SK-N-SH treated with all-trans-retinoic acid at 6 μM for 48 hours (cell line): ENCODE results near the gene STMND1.

Experiments
- ATAC-seq: fragments of 200-7000 bp; cut with Tn5 transposase; 3 replicates; pipeline ENCODE4 v1.9.1; 2020; ENCODE audit warnings: mild to moderate bottlenecking, moderate library complexity
- ARNTL ChIP-seq: fragments of 450-650 bp; formaldehyde crosslinking; IDR thresholded peaks from 2 replicates; pipeline ENCODE4 v1.5.0; 2020; ENCODE audit warnings: low read depth, mild to moderate bottlenecking, moderate library complexity, borderline replicate concordance
- BACH2 ChIP-seq: fragments of 250-450 bp; sonication (Bioruptor Pico); IDR thresholded peaks from 2 replicates; pipeline ENCODE4 v1.9.0; 2021; ENCODE audit warnings: mild to moderate bottlenecking, borderline replicate concordance
- CSDC2 ChIP-seq: fragments of 250-450 bp; sonication (Bioruptor Pico); IDR thresholded peaks from 2 replicates; pipeline ENCODE4 v1.5.0; 2020; ENCODE audit warnings: mild to moderate bottlenecking, moderate library complexity
- ESRRG ChIP-seq: fragments of 250-450 bp; sonication (Bioruptor Pico); IDR thresholded peaks from 2 replicates; pipeline ENCODE4 v1.6.1; 2021; ENCODE audit warnings: mild to moderate bottlenecking
- GLIS3 ChIP-seq: fragments of 250-450 bp; sonication (Bioruptor Pico); IDR thresholded peaks from 2 replicates; pipeline ENCODE4 v1.5.0; 2020; ENCODE audit warnings: mild to moderate bottlenecking, moderate library complexity
- ISL1 ChIP-seq: fragments of 250-450 bp; sonication (Bioruptor Pico); IDR thresholded peaks from 2 replicates; pipeline ENCODE4 v2.1.2; 2022; ENCODE audit warnings: mild to moderate bottlenecking, moderate library complexity
- OSR1 ChIP-seq: fragments of 250-450 bp; sonication (Bioruptor Pico); IDR thresholded peaks from 2 replicates; pipeline ENCODE4 v1.8.0; 2022; ENCODE audit warnings: moderate library complexity, mild to moderate bottlenecking, inconsistent platforms
- PATZ1 ChIP-seq: fragments of 250-450 bp; sonication (Bioruptor Pico); IDR thresholded peaks from 2 replicates; pipeline ENCODE4 v1.8.0; 2020; ENCODE audit warnings: mild to moderate bottlenecking, moderate library complexity, borderline replicate concordance
- RARB ChIP-seq: fragments of 250-450 bp; sonication (Bioruptor Pico); IDR thresholded peaks from 2 replicates; pipeline ENCODE4 v1.8.0; 2021; ENCODE audit warnings: mild to moderate bottlenecking, moderate library complexity
- SNAI2 ChIP-seq: fragments of 250-450 bp; sonication (Bioruptor Pico); IDR thresholded peaks from 2 replicates; pipeline ENCODE4 v1.5.0; 2020; ENCODE audit warnings: mild to moderate bottlenecking, moderate library complexity
- TCF4 ChIP-seq: fragments of 250-450 bp; sonication (Bioruptor Pico); IDR thresholded peaks from 2 replicates; pipeline ENCODE4 v1.8.0; 2021; ENCODE audit warnings: mild to moderate bottlenecking, moderate library complexity, borderline replicate concordance
- TOX ChIP-seq: fragments of 250-450 bp; sonication (Bioruptor Pico); IDR thresholded peaks from 2 replicates; pipeline ENCODE4 v1.8.0; 2021; ENCODE audit warnings: mild to moderate bottlenecking, moderate library complexity, borderline replicate concordance
- ZC3H10 ChIP-seq: fragments of 250-450 bp; sonication (Bioruptor Pico); IDR thresholded peaks from 2 replicates; pipeline ENCODE4 v1.5.1; 2021; ENCODE audit warnings: mild to moderate bottlenecking, moderate library complexity
- ZFP3 ChIP-seq: fragments of 250-450 bp; sonication (Bioruptor Pico); IDR thresholded peaks from 2 replicates; pipeline ENCODE4 v1.5.0; 2020; ENCODE audit warnings: mild to moderate bottlenecking, moderate library complexity
- ZFP30 ChIP-seq: fragments of 450-650 bp; formaldehyde crosslinking; IDR thresholded peaks from 2 replicates; pipeline ENCODE4 v1.5.0; 2022; ENCODE audit warnings: mild to moderate bottlenecking, moderate library complexity
- ZNF565 ChIP-seq: fragments of 450-650 bp; formaldehyde crosslinking; conservative IDR thresholded peaks from 2 replicates; pipeline ENCODE4 v1.5.0; 2020; ENCODE audit warnings: low read depth, mild to moderate bottlenecking, moderate library complexity
- ZNF70 ChIP-seq: fragments of 450-650 bp; formaldehyde crosslinking; IDR thresholded peaks from 2 replicates; pipeline ENCODE4 v1.5.0; 2020; ENCODE audit warnings: mild to moderate bottlenecking, moderate library complexity
- ZNF8 ChIP-seq: fragments of 450-650 bp; formaldehyde crosslinking; IDR thresholded peaks from 2 replicates; pipeline ENCODE4 v1.5.0; 2020; ENCODE audit warnings: mild to moderate bottlenecking, moderate library complexity
- TF ChIP-seq, protein P1 (sequence below): fragments of 250-450 bp; sonication (Bioruptor Pico); IDR thresholded peaks from 2 replicates; pipeline ENCODE4 v1.5.0; 2020; ENCODE audit warnings: mild to moderate bottlenecking, moderate library complexity
- TF ChIP-seq, protein P2 (sequence below): fragments of 250-450 bp; sonication (Bioruptor Pico); IDR thresholded peaks from 2 replicates; pipeline ENCODE4 v1.8.0; 2021; ENCODE audit warnings: low read depth, mild to moderate bottlenecking, moderate library complexity, borderline replicate concordance
- TF ChIP-seq, protein P3 (sequence below): fragments of 250-450 bp; sonication (Bioruptor Pico); IDR thresholded peaks from 2 replicates; pipeline ENCODE4 v1.5.1; 2021; ENCODE audit warnings: mild to moderate bottlenecking, moderate library complexity
- TF ChIP-seq, protein P4 (sequence below): fragments of 250-450 bp; sonication (Bioruptor Pico); IDR thresholded peaks from 2 replicates; pipeline ENCODE4 v1.5.1; 2020; ENCODE audit warnings: low read depth, mild to moderate bottlenecking, moderate library complexity

Gene STMND1

DNA sequence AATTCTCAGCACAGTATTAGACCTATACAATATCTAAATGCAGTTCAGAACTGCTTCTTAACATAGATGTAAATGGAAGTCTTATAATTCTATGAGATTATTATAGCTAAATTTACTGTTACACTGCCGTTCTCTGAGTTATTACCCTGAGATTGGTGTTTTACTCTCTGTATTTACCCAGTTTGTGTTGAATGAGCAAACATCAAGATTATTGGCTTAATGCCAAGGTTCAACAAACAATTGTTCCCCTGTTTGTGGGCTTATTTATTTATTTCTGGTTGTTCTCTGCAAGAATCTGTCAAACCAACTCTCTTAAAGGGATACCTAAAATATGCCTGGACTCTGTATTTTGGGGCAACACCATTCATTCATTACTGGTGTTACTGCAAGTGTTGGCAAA, 5.2 kb upstream of the STMND1 start:
- no peak for ATAC-seq
- TF ChIP-seq, protein P1, sequence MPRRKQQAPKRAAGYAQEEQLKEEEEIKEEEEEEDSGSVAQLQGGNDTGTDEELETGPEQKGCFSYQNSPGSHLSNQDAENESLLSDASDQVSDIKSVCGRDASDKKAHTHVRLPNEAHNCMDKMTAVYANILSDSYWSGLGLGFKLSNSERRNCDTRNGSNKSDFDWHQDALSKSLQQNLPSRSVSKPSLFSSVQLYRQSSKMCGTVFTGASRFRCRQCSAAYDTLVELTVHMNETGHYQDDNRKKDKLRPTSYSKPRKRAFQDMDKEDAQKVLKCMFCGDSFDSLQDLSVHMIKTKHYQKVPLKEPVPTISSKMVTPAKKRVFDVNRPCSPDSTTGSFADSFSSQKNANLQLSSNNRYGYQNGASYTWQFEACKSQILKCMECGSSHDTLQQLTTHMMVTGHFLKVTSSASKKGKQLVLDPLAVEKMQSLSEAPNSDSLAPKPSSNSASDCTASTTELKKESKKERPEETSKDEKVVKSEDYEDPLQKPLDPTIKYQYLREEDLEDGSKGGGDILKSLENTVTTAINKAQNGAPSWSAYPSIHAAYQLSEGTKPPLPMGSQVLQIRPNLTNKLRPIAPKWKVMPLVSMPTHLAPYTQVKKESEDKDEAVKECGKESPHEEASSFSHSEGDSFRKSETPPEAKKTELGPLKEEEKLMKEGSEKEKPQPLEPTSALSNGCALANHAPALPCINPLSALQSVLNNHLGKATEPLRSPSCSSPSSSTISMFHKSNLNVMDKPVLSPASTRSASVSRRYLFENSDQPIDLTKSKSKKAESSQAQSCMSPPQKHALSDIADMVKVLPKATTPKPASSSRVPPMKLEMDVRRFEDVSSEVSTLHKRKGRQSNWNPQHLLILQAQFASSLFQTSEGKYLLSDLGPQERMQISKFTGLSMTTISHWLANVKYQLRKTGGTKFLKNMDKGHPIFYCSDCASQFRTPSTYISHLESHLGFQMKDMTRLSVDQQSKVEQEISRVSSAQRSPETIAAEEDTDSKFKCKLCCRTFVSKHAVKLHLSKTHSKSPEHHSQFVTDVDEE (CRISPR knock-in tag), result no peak
- TF ChIP-seq, protein P2, sequence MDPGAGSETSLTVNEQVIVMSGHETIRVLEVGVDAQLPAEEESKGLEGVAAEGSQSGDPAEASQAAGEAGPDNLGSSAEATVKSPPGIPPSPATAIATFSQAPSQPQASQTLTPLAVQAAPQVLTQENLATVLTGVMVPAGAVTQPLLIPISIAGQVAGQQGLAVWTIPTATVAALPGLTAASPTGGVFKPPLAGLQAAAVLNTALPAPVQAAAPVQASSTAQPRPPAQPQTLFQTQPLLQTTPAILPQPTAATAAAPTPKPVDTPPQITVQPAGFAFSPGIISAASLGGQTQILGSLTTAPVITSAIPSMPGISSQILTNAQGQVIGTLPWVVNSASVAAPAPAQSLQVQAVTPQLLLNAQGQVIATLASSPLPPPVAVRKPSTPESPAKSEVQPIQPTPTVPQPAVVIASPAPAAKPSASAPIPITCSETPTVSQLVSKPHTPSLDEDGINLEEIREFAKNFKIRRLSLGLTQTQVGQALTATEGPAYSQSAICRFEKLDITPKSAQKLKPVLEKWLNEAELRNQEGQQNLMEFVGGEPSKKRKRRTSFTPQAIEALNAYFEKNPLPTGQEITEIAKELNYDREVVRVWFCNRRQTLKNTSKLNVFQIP (CRISPR knock-in tag), result no peak
- TF ChIP-seq ZC3H10 (no peak), SNAI2 (CRISPR knock-in tag) (no peak), ARNTL (no peak), ISL1 (no peak), PATZ1 (no peak), OSR1 (no peak), RARB (CRISPR knock-in tag) (no peak), BACH2 (no peak), TCF4 (CRISPR knock-in tag) (no peak), ZFP30 (CRISPR knock-in tag) (no peak), ZFP3 (no peak), ZNF70 (CRISPR knock-in tag) (no peak)
- TF ChIP-seq, protein P3, sequence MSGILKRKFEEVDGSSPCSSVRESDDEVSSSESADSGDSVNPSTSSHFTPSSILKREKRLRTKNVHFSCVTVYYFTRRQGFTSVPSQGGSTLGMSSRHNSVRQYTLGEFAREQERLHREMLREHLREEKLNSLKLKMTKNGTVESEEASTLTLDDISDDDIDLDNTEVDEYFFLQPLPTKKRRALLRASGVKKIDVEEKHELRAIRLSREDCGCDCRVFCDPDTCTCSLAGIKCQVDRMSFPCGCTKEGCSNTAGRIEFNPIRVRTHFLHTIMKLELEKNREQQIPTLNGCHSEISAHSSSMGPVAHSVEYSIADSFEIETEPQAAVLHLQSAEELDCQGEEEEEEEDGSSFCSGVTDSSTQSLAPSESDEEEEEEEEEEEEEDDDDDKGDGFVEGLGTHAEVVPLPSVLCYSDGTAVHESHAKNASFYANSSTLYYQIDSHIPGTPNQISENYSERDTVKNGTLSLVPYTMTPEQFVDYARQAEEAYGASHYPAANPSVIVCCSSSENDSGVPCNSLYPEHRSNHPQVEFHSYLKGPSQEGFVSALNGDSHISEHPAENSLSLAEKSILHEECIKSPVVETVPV (CRISPR knock-in tag), result no peak
- TF ChIP-seq, protein P4, sequence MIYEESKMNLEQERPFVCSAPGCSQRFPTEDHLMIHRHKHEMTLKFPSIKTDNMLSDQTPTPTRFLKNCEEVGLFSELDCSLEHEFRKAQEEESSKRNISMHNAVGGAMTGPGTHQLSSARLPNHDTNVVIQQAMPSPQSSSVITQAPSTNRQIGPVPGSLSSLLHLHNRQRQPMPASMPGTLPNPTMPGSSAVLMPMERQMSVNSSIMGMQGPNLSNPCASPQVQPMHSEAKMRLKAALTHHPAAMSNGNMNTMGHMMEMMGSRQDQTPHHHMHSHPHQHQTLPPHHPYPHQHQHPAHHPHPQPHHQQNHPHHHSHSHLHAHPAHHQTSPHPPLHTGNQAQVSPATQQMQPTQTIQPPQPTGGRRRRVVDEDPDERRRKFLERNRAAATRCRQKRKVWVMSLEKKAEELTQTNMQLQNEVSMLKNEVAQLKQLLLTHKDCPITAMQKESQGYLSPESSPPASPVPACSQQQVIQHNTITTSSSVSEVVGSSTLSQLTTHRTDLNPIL (CRISPR knock-in tag), result no peak
- TF ChIP-seq, all 23 proteins: peak for 0

GRCh38 chr6:17097982-17098381, 3.9 kb upstream of the STMND1 start:
- ATAC-seq, result no peak
- TF ChIP-seq, protein P2 (CRISPR knock-in tag), result no peak
- TF ChIP-seq ZFP3 (no peak), ZFP30 (CRISPR knock-in tag) (no peak), ISL1 (no peak), ZNF565 (no peak), ARNTL (no peak), RARB (CRISPR knock-in tag) (no peak), GLIS3 (CRISPR knock-in tag) (no peak), TCF4 (CRISPR knock-in tag) (no peak), ZNF70 (CRISPR knock-in tag) (no peak), OSR1 (no peak), ESRRG (no peak), TOX (CRISPR knock-in tag) (no peak), CSDC2 (CRISPR knock-in tag) (no peak), BACH2 (no peak), PATZ1 (no peak), ZNF8 (no peak)
- TF ChIP-seq, protein P1 (CRISPR knock-in tag), result no peak
- TF ChIP-seq, protein P3 (CRISPR knock-in tag), result no peak
